ENCODE measurements around the gene MMP3. TPM values are rescaled to one million over a fixed set of nuclear protein-coding genes. Genes with fewer than 3 reads are reported as not detected.
A peak's percentile ranks its signal among the peaks of the same experiment; 100 is the strongest.

The MMP3 gene
- polyA plus RNA-seq, 10 donors: 0.16 to 0.42 TPM; not detected in 8

DNA sequence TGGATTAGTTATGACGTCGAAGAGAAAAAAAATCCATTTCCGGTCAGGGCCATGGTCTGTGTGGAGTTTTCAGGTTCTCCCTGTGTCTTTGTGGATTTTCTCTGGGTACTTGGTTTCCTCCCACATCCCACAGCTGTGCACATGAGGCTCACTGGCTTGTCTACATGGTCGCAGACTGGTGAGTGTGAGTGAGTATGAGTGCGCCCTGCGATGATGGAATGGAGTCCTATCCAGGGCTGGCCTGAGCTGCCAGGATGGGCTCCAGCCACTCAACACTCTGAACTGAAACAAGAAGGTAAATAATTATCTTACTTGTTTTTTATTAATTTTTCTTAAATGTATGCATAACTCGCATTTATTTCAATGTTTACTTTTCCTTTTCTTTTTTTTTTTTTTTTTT lies 10.8 kb downstream of the MMP3 start:
- DNase-seq: no peak

DNA sequence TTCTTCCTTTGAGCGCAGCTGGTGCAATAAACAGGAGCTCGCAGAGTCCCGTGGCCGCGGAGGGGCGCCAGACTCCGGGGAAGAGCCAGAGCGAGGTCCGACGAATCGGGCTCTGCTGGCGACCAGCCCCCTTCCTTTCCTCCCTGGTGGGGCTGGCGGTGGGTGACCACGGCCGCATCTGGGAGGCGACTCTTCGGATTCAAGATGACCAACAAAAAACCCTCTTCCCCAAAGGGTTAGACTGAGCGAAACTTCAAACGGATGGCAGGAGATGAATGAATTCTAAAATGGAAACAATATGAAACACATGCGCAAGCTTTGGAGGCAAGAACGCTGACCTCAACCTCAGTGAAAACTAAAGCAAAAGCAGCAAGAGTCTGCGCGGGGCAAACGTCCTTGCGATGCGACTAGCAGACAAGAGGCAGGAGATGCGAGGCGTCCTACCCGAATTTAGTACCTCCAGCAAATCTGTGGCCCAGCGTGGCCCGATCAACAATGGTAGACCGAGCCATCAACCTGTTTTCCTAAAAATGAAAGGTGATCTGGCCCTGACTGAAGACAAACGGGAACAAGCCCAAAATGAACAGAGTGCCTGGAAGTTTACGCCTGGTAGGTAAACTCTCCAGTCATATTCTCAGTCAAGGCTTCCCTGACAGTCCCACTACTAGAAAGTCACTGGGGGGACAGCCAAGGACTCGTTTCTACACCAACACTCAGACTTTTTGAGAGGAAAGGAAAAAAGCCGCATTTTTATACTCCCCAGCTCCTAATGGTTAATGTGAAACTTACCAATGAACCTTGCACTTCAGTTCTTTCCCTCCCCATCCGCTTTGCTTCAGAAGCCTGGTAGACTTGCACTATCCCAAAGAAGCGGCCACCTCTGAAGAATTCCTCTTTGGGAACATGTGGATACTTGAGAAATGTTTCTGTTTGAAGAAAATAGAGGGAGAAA lies 11.6 kb downstream of the MMP3 start:
- peak; percentile 65 to 82 (median 79) for DNase-seq

DNA sequence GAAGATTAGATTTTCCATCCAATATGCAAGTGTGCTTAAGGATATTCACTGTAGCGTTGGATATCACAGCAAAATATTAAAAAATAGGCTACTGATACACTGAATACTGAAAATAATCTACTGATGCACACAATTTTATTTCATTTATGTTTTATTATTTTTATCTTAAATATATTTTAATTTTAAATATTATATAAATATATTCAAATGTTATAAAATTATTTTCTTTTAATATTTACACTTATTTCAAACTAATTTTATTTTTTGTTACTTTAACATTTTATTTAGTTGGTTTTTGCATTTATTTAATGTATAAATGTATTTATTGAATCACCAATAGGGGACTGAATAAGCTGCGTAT lies 12.3 kb downstream of the MMP3 start:
- no peak for DNase-seq

DNA sequence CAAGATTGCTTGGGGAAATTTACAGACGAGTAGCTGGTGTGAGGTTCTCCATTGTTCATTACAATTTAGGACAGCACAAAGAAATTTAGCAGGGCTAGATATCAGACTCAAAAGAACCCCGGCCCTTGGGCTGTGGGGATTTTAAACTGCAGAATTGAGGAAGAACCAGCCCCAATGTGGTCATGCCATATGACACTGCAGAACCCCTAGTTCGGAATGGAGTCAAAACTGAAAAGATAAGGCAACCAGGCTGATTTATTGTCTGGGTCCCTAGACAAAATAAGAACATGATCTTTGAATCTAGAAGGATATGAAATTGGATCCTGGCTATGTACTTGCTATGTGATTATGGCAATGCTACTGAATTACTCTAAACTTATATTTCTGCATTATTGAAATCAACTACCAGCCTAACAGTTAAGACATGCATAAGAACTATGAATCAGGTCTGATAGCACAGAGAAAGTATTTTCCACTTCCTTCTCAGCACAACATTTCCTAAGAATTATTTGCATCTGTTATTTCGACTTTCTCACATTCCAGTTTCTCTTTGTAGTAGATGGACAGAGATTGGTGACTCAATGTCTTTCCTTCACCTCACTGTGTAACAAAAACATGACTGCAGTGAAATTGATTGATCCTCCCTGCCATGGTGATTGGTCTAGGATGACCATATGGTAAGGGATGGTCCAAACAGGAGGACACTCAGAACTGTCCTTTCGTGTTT lies 13.2 kb downstream of the MMP3 start:
- no peak for DNase-seq

DNA sequence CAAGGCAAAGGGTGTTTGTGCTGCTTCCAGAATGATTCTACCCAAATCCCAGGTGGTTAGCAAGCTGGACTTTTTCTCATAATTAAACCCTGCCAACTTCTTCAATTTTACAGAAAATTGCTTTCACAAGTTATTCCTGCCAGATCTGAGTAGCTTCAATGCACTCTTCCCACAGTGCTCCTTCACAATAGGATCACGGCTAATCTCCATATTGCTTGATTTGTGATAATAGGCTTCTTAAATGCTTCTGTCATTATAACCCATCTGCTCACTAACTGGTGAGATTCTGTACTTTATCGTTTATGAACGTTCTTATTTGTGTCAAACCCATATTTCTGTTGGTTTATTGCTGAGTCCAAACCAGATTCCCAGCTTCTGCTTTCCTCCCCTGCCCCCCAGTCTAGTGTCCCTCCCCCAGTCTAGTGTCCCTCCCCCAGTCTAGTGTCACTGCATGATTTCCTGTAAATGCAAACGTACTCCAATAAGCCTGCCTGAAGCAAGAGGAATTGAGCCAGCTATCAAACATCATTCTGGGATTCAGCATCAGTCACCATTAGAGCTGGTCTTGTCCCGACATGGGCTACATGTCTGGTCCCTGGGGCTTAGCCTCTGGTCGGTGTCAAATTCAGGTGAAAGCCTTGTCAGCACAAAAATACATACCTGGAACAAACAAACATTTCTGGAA lies 14.0 kb downstream of the MMP3 start:
- DNase-seq: no peak

DNA sequence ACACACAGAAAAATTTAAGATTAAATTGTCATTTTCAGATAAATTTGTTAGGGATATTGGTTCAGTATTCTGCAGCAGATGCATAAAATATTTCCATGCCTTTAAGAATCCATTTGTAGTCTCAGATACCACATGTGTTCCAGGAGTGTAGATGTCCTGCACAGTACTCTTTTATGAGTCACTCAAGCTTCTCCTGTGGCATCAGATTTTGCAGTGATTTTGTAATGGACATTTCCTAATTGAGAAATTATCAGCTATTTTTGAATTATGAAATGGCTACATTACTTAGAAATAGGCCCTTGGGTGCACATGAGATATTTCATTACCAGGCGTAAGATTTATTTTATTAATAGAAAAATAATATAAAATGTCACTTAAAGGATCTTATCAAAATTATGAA lies 18.9 kb downstream of the MMP3 start:
- no peak for DNase-seq

DNA sequence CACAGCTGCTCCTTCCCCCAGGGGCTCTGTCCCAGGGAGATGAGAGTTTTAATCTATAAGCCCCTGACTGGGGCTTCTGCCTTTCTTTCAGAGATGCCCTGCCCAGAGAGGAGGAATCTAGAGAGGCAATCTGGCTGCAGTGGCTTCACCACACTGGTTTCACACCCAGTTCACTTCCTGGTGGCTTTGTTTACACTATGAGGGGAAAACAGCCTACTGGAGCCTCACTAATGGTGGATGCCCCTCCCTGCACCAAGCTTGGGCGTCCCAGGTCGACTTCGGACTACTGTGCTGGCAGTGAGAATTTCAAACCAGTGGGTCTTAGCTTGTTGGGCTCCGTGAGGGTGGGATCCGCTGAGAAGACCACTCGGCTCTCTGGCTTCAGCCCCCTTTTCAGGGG lies 23.9 kb downstream of the MMP3 start:
- DNase-seq: no peak

DNA sequence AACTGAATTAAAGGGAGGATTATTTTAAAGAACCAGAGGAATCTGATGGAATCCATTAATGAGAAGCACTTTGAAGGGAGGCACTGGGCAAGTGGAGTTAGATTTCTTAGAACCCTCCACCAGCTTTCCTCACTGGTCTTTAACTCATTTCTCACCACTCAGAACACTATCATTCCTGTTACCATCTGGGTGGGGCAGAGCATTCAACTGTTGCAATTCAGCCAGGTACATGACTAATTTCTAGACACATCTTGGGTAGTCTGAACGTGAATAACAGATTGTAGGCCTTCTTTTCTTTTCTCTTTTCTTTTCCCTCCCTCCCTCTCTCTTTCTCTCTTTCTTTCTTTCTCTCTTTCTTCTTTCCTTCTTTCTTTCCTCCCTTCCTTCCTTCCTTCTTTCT lies 29.9 kb downstream of the MMP3 start:
- no peak for DNase-seq

DNA sequence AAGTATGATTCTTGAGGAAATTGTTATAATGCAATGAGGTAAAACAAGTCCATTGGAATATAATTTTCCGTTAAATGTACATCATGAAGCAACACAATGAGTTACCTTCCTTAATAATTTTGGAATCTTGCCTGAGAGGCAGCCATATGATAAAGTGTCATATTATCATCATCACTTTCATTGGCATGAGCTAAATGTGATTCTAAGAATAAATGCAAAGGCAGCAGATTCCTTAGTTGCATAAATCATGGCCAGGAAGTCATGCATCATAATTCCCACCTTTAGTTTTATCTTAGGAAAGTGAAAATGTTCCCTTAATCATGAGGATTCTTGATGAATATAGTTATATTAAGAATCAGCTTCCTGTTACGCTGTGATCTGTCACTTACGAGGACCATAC lies 31.2 kb downstream of the MMP3 start:
- no peak for DNase-seq

DNA sequence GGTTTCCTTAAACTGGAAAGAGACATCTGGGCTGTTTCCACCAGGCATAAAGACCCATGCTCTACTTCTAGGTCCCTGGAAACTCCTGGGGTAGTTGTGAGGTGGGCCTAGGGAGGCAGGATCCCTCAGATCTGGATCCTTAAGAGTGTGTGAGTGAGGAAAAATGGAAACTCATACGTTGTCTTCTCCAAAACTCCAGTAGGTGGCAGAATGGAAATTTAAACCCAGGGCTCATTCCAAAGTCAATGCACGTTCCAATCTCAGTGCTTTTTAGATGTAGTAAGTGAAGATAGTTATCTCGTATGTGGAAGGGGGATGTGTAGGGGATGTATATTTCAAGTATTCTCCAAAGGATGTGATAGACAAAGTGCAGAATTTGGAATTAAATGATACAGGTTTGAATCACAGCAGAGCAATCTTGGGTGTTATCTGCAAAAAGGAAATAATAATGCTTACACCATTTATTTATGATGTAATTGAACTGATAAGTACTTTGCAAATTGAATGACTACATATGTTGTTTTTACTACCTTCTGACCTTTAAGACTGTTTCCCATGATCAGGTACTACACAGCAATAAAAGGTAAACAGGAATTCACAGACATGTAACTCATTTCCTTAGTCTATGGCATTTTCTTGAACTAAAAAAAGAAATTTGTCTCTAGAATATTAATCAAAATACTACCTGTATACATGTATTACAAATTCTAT lies 32.3 kb downstream of the MMP3 start:
- DNase-seq: no peak

DNA sequence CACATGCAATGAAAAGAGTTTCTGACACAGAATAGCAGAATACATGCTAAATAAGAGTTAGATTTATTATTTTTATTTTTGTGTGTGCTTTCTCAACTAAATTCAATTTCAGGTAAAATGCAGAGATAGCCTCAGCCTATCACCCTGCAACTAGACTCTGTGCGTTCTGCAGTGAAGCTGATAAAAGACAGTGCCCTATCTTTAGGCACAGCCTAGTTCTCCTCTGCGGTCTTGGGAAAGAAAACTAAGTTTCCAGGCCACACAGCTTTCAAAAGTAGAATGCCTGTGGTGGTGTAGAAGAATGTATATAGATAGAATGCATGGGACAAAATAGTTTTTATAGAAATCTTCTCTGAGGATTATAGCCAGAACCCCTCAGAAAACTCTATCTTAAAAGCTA lies 33.4 kb downstream of the MMP3 start:
- no peak for DNase-seq

DNA sequence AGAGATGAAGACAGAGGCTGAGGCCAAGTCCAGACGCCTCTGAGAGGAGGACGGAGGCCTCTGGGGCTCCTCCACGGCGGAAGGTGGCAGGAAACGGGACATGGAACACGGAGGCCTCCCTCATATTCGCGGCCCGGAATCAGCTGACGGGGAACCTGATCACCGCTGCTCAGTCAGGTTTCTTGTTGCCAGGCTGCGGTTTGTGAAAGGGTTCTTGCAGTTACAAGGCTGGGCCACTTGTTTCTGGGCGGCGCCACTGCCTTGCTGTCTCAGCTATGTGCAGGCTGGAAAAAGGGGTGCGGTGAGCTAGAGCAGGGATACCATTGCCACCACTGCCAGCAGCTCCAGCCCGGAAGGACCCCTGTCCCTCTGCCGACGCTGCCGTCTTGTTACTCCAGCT lies 35.5 kb downstream of the MMP3 start:
- DNase-seq: no peak

DNA sequence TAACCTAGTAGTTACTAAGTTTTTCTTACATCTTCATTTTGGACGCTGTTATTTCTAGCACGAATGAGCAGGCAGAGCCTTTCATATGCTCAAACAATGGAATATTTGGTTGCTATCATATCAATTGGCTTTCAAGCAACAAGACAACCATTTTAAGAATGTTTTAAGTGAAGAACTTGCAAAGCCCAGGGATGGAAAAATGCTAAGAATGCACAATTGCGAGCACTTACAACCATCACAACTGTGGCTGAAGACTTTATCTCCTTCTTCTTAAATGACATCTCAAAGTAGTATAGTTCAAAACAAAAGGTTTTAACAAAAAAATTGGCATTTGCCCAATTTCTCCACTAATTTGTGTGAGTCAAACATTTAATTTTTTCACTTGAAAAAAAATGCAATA lies 37.1 kb downstream of the MMP3 start:
- no peak for DNase-seq

DNA sequence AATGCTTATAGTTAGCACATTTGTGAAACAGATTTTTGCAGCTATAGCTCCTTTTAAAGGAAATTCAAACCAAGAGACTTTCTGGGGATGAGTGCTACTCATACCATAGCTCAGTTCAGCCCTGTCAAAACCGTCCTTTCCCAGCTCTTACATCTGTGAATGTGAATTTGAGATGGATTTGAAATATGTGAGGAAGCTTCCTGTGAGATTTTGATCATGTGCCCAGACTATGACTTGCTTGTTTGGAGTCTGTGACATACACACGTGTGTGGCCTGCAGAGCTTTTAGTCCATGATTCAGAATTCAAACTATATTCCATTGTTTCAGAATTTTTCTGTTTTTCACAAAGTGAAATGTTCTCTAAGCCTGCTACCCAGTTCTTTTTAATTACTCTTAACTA lies 41.1 kb downstream of the MMP3 start:
- DNase-seq: peak; percentile 71 to 94 (median 75)

DNA sequence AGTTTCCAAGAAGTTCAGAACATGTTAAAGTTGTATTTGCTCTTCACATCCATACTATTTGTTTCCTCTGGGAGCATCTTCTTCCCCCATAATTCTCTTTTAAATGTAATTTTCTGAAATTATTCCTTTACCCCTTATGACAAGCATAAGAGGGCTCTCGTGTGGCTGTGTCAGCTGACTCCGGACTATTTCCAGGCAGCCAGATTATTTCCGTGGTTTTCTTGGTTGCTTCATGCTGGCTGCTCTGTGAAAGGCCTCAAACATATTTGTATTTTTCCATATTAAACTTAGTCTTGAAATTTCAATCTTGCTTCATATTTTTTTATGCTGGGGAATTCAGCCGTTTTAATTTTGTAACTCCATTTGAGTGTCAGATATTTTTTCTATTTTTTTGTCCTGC lies 42.6 kb downstream of the MMP3 start:
- peak in 2 of 3 donors; percentile 52 to 72 for DNase-seq

DNA sequence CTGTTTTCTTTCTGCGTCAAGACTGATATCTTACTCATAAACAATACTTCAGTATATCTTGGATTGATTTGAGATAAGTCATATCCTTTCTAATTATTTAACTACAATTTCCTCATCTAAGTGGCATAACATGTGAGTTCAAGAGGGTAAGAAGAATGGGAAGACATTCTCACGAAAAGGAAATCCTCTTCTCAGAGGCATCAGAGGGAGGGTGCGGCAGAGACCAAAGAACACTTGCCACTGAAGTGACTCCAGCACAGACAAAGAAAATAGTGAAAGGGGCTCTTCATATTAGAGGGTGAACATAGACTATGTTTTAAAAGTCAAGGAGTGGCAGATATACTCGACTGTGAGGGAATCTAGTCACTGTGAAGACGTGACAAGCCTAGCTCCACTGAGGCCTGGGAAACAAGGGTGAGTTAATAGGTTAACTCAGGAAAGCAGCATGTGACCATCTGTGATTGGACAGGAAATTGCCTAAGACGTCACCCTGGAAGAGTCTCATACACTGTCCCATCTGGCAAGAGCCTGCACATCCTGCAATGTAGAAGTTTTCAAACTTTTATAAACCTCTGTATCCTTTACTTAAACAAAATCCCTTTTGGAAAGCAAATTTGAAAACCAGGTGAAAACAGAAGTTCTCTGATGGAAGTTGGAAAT lies 43.6 kb downstream of the MMP3 start:
- peak in 2 of 3 donors; percentile 38 to 64 for DNase-seq

DNA sequence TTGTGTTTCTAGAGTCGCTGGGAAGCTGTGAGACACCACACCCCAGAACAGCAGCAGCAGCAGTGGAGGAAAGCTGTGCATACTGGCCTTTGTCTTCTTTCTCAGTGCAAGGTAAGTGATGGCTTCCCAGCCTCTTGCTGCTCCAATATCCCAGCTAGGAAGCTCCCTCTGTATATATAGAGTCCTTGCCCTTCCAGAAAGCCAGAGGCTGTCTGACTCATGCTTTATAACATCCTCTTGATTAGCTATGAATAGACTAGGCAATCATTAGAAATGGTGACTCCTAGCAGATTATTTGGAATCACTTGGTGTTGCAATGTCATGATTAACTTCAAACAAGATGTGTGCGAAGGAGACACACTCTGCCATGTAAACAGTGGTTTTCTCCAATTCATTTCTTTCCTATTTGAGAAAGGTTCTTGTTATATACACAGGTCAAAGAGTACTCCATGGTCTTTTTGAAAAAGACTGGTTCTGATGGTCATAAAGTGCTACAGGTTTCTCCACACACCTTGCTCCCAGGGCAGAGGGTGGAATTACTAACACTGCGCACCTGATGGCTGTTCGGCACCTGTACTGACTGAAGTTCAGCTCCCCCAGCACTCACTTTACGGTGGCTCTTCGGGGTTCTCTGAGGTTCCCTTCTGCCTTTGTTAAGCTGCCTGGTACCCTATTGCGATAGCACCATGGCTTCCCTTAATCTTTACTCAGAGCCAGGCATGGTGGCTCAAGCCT lies 45.2 kb downstream of the MMP3 start, which contains the start of gene MMP1:
MMP1 (minus strand) TSS at position 149 of the 735 bp plus-strand sequence; CDS start at position 81, 68 bp downstream.
- DNase-seq: peak in 2 of 3 donors; percentile 9 to 60

DNA sequence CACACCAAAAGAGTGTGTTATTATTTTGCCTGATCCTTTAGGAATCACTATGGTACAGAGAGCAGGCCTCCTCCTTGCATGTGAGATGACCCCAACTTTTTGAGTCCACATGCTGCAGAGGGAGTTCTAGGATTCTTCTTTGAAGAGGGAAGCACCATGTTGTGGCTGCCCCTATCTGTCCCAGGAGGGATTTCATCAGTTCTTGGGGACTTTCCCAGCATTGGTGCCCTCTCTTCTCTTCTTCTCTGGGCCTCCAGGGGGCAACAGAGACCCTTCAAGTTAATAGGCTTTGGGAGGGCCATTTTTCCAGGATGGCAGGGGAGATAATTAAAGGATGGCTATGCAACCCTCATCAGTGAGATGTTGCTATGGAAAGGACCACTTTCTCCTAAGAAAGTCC lies 49.0 kb downstream of the MMP3 start:
- no peak for DNase-seq

DNA sequence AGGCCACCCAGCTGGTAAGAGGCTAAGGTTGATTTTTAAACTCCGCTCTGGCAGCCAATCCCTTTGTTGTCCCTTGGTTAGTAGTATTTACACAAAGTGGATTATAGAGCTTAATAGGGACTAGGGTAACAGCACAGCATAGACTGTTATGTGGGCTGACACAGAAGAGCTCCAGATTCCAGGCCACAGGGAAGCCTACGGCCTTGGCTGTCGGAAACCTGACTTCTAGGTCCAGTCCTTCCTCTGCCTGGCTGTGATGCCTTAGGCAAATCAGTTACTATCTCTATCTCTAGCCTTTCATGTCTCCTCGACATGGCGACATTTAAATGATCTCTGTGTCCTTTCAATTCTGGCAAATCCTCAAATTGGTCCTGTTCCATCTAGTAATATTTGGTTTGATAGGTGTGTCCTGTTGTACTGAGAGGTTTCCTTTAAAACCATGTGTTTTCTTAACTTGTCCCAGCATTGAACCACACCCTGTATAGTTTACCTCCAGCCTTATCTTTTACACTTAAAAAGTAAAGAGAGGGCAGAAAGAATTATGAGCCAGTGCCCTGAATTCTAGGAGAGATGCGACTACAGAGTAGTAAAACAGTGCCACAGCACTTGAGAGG lies 49.6 kb downstream of the MMP3 start:
- no peak for DNase-seq

DNA sequence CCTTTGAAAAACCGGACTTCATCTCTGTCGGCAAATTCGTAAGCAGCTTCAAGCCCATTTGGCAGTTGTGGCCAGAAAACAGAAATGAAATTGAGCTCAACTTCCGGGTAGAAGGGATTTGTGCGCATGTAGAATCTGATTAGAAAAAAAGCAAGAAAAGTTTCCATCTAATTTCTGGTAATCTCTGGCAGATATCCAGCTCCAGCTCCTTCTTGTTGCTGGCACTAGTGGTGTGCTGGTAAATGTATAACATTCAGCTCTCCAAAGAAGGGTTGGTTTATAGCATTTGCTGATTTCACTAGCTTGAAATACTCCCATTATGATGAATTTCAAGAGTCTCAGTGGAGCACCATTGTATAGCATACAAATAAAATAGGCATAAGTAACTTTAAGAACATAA lies 50.8 kb downstream of the MMP3 start:
- DNase-seq: no peak
